Kidney (tissue), 14 donors: ENCODE measurements around the gene SORCS2. TPM values are rescaled to one million over a fixed set of nuclear protein-coding genes. Genes with fewer than 3 reads are reported as not detected.

Experiments
- DNase-seq, 5 donors: peaks; one replicate each; pipeline ENCODE4 v3.0.0-alpha.2; 2013 to 2020
- FAIRE-seq: peaks from 2 replicates; lab custom pipeline; 2012; peaks lifted over from hg19 to GRCh38; lab: Jason Lieb, UNC
- H3K27ac ChIP-seq, 2 donors: one replicate each; pipeline ENCODE4 v1.7.0; 2013; ENCODE audit warnings: low read depth in 2 of 2, low read length in 2 of 2, inconsistent platforms in 1 of 2
- H3K27me3 ChIP-seq: one replicate; pipeline ENCODE4 v1.7.1; 2013; ENCODE audit warnings: low read length, inconsistent platforms; ENCODE audit not compliant: control insufficient read depth, insufficient read depth
- H3K36me3 ChIP-seq, 3 donors: one replicate each; pipeline versions ENCODE4 v1.7.0 to v1.7.1; 2013; ENCODE audit warnings: low read length in 3 of 3, control low read depth in 1 of 3, inconsistent platforms in 1 of 3; ENCODE audit not compliant: insufficient read depth in 3 of 3, control insufficient read depth in 2 of 3
- H3K4me1 ChIP-seq, 3 donors: one replicate each; pipeline versions ENCODE4 v1.7.0 to v1.7.1; 2013; ENCODE audit warnings: low read length in 3 of 3, inconsistent platforms in 1 of 3, low read depth in 1 of 3; ENCODE audit not compliant: control insufficient read depth in 2 of 3, insufficient read depth in 2 of 3
- H3K4me3 ChIP-seq, 3 donors: one replicate each; pipeline versions ENCODE4 v1.7.0 to v1.8.1; 2013; ENCODE audit warnings: low read length in 3 of 3, control low read depth in 1 of 3, inconsistent platforms in 1 of 3
- H3K9ac ChIP-seq, 3 donors: one replicate each; pipeline versions ENCODE4 v1.7.0 to v1.7.1; 2013; ENCODE audit warnings: low read length in 3 of 3, control low read depth in 1 of 3, inconsistent platforms in 1 of 3
- H3K9me3 ChIP-seq, 3 donors: one replicate each; pipeline versions ENCODE4 v1.7.0 to v1.7.1; 2013; ENCODE audit warnings: low read length in 3 of 3, control low read depth in 1 of 3, inconsistent platforms in 1 of 3; ENCODE audit not compliant: control insufficient read depth in 2 of 3, insufficient read depth in 1 of 3
- intact Hi-C: fragments of 100-400 bp; cut with DNase I; formaldehyde crosslinking; loops from one replicate; pipeline ENCODE4 v1.11.1; 2022
- polyA plus RNA-seq: library from polyadenylated mRNA; stranded (reverse); fragments of 350-450 nt; fragmentation: Illumina TruSeq; extraction: RNeasy Lipid Tissue Mini Kit (QIAGEN cat#74804); gene quantifications from one replicate; pipeline ENCODE4 v1.2.3, GENCODE V29; 2014; ENCODE audit warnings: low read depth, low replicate concordance; ENCODE audit not compliant: insufficient read depth
- total RNA-seq: library from RNA; stranded (reverse); fragmentation: NEBNext Ultra II Directional; extraction: Animal tissue kit (Norgen Biotek cat#: 25700); gene quantifications from one replicate; pipeline ENCODE4 v1.2.1, GENCODE V29; 2021
- TF ChIP-seq, protein P1 (sequence below): IDR thresholded peaks from 3 replicates; pipeline ENCODE4 v1.5.1; 2012; ENCODE audit warnings: mild to moderate bottlenecking, moderate library complexity, borderline replicate concordance; ENCODE audit not compliant: insufficient read depth; ENCODE audit errors: extremely low read depth
- donor health status: control.
- donor health status: control.
- donor health status: control.
- donor health status: control.
- donor health status: control.
- donor health status: DM: yes; HTN: yes; CAD: no.
- donor health status: Normal renal cell carcinoma (clear cell type).

SORCS2 gene
- total and polyA plus RNA-seq, 2 donors from 2014 or later, result 6.1 to 9.1 TPM

DNA sequence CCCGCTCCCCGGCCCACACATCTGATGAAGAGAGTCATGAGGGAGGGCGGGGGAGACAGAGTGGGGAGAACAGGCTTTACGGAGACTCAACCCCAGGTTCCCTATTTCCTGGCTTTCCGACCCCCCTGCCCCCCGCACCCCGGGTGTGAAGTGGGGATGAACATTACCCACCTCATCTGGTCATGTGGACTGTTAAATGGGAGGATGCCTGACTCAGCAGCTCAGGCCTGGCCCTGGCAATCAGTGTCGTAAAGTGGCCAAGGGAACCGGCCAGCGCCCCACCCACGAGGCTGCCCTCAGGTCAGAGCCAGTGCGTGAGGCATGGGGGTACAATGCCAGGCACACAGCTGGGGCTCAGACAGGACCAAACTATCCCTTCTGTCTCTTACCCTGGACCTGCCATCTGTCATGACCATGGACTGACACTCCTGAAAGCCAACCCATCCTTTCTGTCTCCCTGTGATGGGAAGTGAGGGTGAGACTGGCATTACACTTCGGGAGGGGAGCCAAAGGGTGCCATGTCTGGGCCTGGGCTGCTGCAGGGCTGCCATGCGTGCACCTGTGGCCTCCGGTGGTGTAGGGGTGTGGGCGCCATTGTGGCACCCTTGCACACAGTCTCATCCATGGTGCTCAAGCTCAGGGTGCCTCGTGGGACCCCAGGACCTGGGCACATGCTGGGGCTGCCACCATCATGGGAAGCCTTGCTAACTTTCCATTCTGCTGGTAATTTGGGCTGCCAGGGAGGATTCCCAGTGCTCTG, 348.5 kb downstream of the SORCS2 start:
- FAIRE-seq, result no peak
- Histone ChIP-seq H3K36me3 (no peaks in the 10 kb centered on the region), H3K4me1 (no peaks in the 10 kb centered on the region)

DNA sequence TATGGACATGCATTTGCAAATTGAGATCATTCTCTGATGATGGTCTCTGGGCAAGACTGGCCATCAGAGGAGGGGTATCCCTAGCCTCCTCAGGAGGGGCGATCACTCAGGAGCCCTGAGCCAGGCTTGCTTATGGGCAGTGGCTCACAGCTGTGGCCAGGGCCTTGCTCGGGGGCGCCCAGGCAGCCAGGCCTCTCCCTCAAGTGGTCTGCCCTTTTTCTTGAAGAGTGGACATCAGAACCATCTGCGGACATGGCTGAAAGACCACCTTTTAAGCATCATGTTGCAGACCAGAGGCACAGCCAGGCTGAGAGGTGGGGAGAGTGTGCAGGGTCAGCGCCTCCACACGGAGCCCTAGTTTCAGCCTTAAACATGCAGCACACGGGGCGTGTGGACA, 349.1 kb downstream of the SORCS2 start:
- FAIRE-seq (no peak), DNase-seq (peak in 1 of 5 donors; percentile 39)
- no peaks in the 10 kb centered on the region for H3K27me3 ChIP-seq
- TF ChIP-seq, protein P1, sequence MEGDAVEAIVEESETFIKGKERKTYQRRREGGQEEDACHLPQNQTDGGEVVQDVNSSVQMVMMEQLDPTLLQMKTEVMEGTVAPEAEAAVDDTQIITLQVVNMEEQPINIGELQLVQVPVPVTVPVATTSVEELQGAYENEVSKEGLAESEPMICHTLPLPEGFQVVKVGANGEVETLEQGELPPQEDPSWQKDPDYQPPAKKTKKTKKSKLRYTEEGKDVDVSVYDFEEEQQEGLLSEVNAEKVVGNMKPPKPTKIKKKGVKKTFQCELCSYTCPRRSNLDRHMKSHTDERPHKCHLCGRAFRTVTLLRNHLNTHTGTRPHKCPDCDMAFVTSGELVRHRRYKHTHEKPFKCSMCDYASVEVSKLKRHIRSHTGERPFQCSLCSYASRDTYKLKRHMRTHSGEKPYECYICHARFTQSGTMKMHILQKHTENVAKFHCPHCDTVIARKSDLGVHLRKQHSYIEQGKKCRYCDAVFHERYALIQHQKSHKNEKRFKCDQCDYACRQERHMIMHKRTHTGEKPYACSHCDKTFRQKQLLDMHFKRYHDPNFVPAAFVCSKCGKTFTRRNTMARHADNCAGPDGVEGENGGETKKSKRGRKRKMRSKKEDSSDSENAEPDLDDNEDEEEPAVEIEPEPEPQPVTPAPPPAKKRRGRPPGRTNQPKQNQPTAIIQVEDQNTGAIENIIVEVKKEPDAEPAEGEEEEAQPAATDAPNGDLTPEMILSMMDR, result no peak
- H3K9me3 ChIP-seq, result peaks cover 0 to 2% (median 2%) of the 10 kb centered on the region in 3 donors
- no peaks in the 10 kb centered on the region for H3K36me3 ChIP-seq
- no peak overlapping the region for H3K27ac ChIP-seq
- intact Hi-C loops, result no loop called here
- no peak overlapping the region for H3K4me3 ChIP-seq
- no peak overlapping the region for H3K9ac ChIP-seq
- H3K4me1 ChIP-seq, result no peaks in the 10 kb centered on the region

More for the DNA sequence above, 348.5 kb downstream of the SORCS2 start:
- intact Hi-C loops, result no loop called here
- Histone ChIP-seq H3K9me3 (peaks cover 0 to 2% (median 2%) of the 10 kb centered on the region in 3 donors), H3K27ac (no peak overlapping the region), H3K4me3 (no peak overlapping the region), H3K9ac (no peak overlapping the region), H3K27me3 (no peaks in the 10 kb centered on the region)
- peak in 1 of 5 donors; percentile 55 for DNase-seq
- TF ChIP-seq, protein P1, result no peak

DNA sequence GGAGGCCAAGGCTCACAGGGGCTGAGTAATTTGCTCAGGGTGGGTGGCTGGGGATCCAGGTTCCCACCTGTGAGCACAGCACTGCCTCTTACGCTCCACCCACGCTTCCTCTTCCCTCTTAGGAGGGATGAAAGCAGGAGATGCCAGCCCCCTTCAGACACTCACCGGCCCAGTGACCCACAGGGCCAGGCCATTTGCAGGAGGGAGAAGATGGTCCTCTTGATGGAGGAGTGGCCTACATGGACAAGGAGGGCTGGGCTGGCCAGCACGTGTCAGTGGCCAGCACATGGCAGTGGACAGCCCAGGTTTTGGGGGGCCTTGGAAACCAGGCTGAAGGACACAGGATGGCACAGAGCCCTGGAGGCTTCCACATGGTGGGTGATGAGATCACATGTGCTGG, 350.4 kb downstream of the SORCS2 start:
- Histone ChIP-seq H3K27me3 (no peaks in the 10 kb centered on the region), H3K36me3 (no peaks in the 10 kb centered on the region), H3K9ac (no peak overlapping the region), H3K4me3 (no peak overlapping the region), H3K4me1 (no peaks in the 10 kb centered on the region), H3K27ac (no peak overlapping the region), H3K9me3 (peaks cover 0 to 2% (median 2%) of the 10 kb centered on the region in 3 donors)
- TF ChIP-seq, protein P1, result no peak
- FAIRE-seq, result no peak
- intact Hi-C loops, result no loop called here
- peak in 1 of 5 donors; percentile 9 for DNase-seq
